ENCODE results near the gene EIF3J. TPM values are rescaled to one million over a fixed set of nuclear protein-coding genes. Genes with fewer than 3 reads are reported as not detected.

Gene EIF3J
- total RNA-seq, 1 experiment from 2014 or later = 129 TPM

DNA sequence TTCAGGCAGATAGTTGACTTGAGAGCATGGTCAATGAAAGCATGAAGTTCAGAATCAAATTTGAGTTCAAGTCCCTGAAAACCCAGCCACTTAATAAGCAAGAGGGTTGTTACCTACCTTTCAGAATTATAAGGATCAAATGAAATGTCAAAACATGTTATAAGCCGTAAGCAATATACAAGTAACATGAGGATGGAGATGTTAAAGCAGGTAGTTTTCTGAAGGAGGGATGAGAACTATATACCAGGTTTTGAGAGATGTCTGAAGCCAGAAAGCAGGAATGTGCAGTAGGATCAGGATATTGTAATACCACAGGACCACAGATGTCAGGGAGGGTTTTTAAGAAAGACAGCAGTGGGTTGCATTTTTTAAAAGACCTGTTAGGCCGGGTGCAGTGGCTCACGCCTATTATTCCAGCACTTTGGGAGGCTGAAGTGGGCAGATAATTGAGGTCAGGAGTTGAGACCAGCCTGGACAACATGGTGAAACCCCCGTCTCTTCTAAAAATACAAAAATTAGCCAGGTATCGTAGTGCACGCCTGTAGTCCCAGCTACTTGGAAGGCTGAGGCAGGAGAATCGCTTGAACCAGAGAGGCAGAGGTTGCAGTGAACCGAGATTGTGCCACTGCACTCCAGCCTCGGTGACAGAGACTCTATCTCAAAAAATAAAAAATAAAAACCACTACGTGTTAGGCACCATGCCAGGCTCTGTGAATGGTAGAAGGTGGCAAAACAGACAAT is 6.9 kb upstream of the EIF3J start:
- Histone ChIP-seq H3K4ac (ENCODE audit: low read depth, low read length) (no peak overlapping the region), H2BK20ac (ENCODE audit: low read depth, low read length, poor library complexity, severe bottlenecking) (no peak overlapping the region), H3K79me1 (ENCODE audit: insufficient read depth, low read depth, low read length, poor library complexity, severe bottlenecking) (no peaks in the 10 kb centered on the region), H2BK5ac (ENCODE audit: insufficient read length, low read length) (no peak overlapping the region), H3K4me1 (ENCODE audit: insufficient read depth, low read length) (no peaks in the 10 kb centered on the region), H3T11ph (ENCODE audit: low read length) (no peak overlapping the region), H2BK120ac (ENCODE audit: low read depth, low read length, poor library complexity, severe bottlenecking) (no peak overlapping the region), H4K20me1 (ENCODE audit: control insufficient read depth, insufficient read depth, insufficient read length) (no peaks in the 10 kb centered on the region), H2BK12ac (ENCODE audit: insufficient read length, low read depth, low read length) (no peak overlapping the region), H4K91ac (ENCODE audit: insufficient read length, low read depth, low read length) (no peak overlapping the region), H4K8ac (replicated peaks; ENCODE audit: insufficient read length, low read depth, low read length) (no peak overlapping the region), H3K14ac (ENCODE audit: insufficient read depth, low read length) (no peak overlapping the region), H2BK15ac (ENCODE audit: low read depth, low read length) (no peak overlapping the region), H3K23me2 (ENCODE audit: insufficient read length, low read depth, low read length, poor library complexity, severe bottlenecking) (no peaks in the 10 kb centered on the region), H3K9me3 (ENCODE audit: control insufficient read depth, low read depth, low read length) (no peaks in the 10 kb centered on the region), H3K9ac (ENCODE audit: extremely low read depth, insufficient read length, low read length) (no peak overlapping the region), H3K23ac (ENCODE audit: insufficient read length, low read depth, low read length) (no peak overlapping the region), H3K56ac (ENCODE audit: insufficient read length, low read depth, low read length) (no peak overlapping the region), H3K4me2 (ENCODE audit: insufficient read depth, insufficient read length, low read length) (no peak overlapping the region), H3K27me3 (ENCODE audit: insufficient read depth, low read length) (no peaks in the 10 kb centered on the region), H3K27ac (ENCODE audit: insufficient read length, low read depth, low read length) (no peak overlapping the region), H2AK5ac (ENCODE audit: insufficient read length, low read length) (no peak overlapping the region), H2AFZ (ENCODE audit: low read length) (no peak overlapping the region), H3K79me2 (ENCODE audit: insufficient read depth, low read length) (no peaks in the 10 kb centered on the region), H4K5ac (ENCODE audit: insufficient read length, low read depth, low read length) (no peak overlapping the region), H3K18ac (ENCODE audit: insufficient read length, low read depth, low read length) (no peak overlapping the region)
- TF ChIP-seq, protein P1, sequence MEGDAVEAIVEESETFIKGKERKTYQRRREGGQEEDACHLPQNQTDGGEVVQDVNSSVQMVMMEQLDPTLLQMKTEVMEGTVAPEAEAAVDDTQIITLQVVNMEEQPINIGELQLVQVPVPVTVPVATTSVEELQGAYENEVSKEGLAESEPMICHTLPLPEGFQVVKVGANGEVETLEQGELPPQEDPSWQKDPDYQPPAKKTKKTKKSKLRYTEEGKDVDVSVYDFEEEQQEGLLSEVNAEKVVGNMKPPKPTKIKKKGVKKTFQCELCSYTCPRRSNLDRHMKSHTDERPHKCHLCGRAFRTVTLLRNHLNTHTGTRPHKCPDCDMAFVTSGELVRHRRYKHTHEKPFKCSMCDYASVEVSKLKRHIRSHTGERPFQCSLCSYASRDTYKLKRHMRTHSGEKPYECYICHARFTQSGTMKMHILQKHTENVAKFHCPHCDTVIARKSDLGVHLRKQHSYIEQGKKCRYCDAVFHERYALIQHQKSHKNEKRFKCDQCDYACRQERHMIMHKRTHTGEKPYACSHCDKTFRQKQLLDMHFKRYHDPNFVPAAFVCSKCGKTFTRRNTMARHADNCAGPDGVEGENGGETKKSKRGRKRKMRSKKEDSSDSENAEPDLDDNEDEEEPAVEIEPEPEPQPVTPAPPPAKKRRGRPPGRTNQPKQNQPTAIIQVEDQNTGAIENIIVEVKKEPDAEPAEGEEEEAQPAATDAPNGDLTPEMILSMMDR (conservative IDR thresholded peaks at IDR 0.05) = no peak
- Mint-ChIP-seq H3K27me3 (ENCODE audit: low read depth) (no peaks in the 10 kb centered on the region), H3K9me3 (no peaks in the 10 kb centered on the region), H3K36me3 (ENCODE audit: insufficient read depth in 1 of 3, low read depth in 3 of 3) (peaks cover 1 to 13% (median 10%) of the 10 kb centered on the region in 3 experiments; a peak in 5 of 7 replicates), H3K4me1 (peaks cover 3 to 5% of the 10 kb centered on the region in 2 experiments; a peak in 2 of 4 replicates), H3K4me3 (no peak overlapping the region), H3K27ac (peak overlapping the region in 2 of 3 experiments; percentile 4 to 49; a peak in 3 of 7 replicates)
- WGBS (ENCODE audit: extremely low coverage, insufficient read length, low lambda C conversion rate) = no CpG with 5 or more reads among the region's 10 CpGs
- DNase-seq = no peak
